Prostate gland (tissue), 2 donors: Measurements from ENCODE around the gene SLC35F3.

Source experiments
- CTCF ChIP-seq, 4 experiments: fragments of 200-600 bp in 2 of 4; fragments of 450-650 bp in 2 of 4; sonication (generic) in 2 of 4; IDR thresholded peaks; 1 replicate in 3 of 4; 2 replicates in 1 of 4; pipeline ENCODE4 v1.5.1; 2016 to 2019; ENCODE audit warnings: antibody characterized with exemption in 4 of 4, mild to moderate bottlenecking in 2 of 4, moderate library complexity in 2 of 4
- POLR2A ChIP-seq: fragments of 450-650 bp; IDR thresholded peaks from one replicate; pipeline ENCODE4 v1.6.1; 2016; ENCODE audit warnings: antibody characterized with exemption, mild to moderate bottlenecking

- no peak for TF ChIP-seq CTCF (IDR thresholded peaks at IDR 0.05)
- no peak for TF ChIP-seq POLR2A
Observed at GRCh38 chr1:234270581-234271242, 366.2 kb downstream of the SLC35F3 start.
